ENCODE measurements around the gene NME7.
A peak's percentile ranks its signal among the peaks of the same experiment; 100 is the strongest.

The NME7 gene

GRCh38 chr1:169106095-169106920 is 261.3 kb downstream of the NME7 start, which contains the start of gene ATP1B1:
Gene ATP1B1 (plus strand): TSS chr1:169106690. CDS start chr1:169106830, 140 bp downstream.
- DNase-seq (ENCODE audit: low spot score): peak; percentile 92

GRCh38 chr1:169105434-169106094 is 262.0 kb downstream of the NME7 start:
- peak; percentile 81 for DNase-seq (ENCODE audit: low spot score)

- no peak for DNase-seq (ENCODE audit: low spot score)
Measured at GRCh38 chr1:169105087-169105433, 262.5 kb downstream of the NME7 start.

GRCh38 chr1:169103480-169103893 is 264.1 kb downstream of the NME7 start:
- no peak for DNase-seq (ENCODE audit: low spot score)

GRCh38 chr1:169103002-169103401 is 264.6 kb downstream of the NME7 start:
- no peak for DNase-seq (ENCODE audit: low spot score)

- DNase-seq (ENCODE audit: low spot score): peak; percentile 30
Measured at GRCh38 chr1:169102567-169102966, 265.0 kb downstream of the NME7 start.

- no peak for DNase-seq (ENCODE audit: low spot score)
Measured at GRCh38 chr1:169100651-169101088, 266.9 kb downstream of the NME7 start.

GRCh38 chr1:169100208-169100607 is 267.4 kb downstream of the NME7 start:
- DNase-seq (ENCODE audit: low spot score): no peak

- no peak for DNase-seq (ENCODE audit: low spot score)
Measured at GRCh38 chr1:169099561-169099960, 268.0 kb downstream of the NME7 start.

- no peak for DNase-seq (ENCODE audit: low spot score)
Measured at GRCh38 chr1:169098380-169098779, 269.2 kb downstream of the NME7 start.

GRCh38 chr1:169094897-169095569 is 272.6 kb downstream of the NME7 start:
- no peak for DNase-seq (ENCODE audit: low spot score)

GRCh38 chr1:169092399-169092798 is 275.2 kb downstream of the NME7 start:
- no peak for DNase-seq (ENCODE audit: low spot score)

- DNase-seq (ENCODE audit: low spot score): no peak
Measured at GRCh38 chr1:169091480-169091941, 276.1 kb downstream of the NME7 start.

GRCh38 chr1:169090900-169091311 is 276.7 kb downstream of the NME7 start:
- DNase-seq (ENCODE audit: low spot score): no peak

- no peak for DNase-seq (ENCODE audit: low spot score)
Measured at GRCh38 chr1:169090308-169090899, 277.2 kb downstream of the NME7 start.

- DNase-seq (ENCODE audit: low spot score): no peak
Measured at GRCh38 chr1:169089776-169090175, 277.8 kb downstream of the NME7 start.

GRCh38 chr1:169087876-169088275 is 279.7 kb downstream of the NME7 start:
- no peak for DNase-seq (ENCODE audit: low spot score)

GRCh38 chr1:169086603-169087455 is 280.8 kb downstream of the NME7 start:
- no peak for DNase-seq (ENCODE audit: low spot score)

- DNase-seq (ENCODE audit: low spot score): no peak
Measured at GRCh38 chr1:169085911-169086310, 281.7 kb downstream of the NME7 start.

Measured in LoVo (cell line).